Choroid plexus epithelial cell (primary cell): Measurements from ENCODE around the gene ZNF239.

Experiments
- DNase-seq: peaks from one replicate; pipeline ENCODE4 v3.0.0-alpha.2; 2010; ENCODE audit warnings: low read depth
- H3K4me3 ChIP-seq: 2 replicates; pipeline ENCODE4 v1.5.1; 2011; ENCODE audit warnings: low read depth, mild to moderate bottlenecking, control low read depth, low read length, moderate library complexity
- TF ChIP-seq, protein P1 (sequence below): conservative IDR thresholded peaks from 2 replicates; pipeline ENCODE4 v1.5.1; 2011; ENCODE audit warnings: low read depth, mild to moderate bottlenecking, control low read depth, inconsistent platforms, low read length, moderate library complexity

The ZNF239 gene

DNA sequence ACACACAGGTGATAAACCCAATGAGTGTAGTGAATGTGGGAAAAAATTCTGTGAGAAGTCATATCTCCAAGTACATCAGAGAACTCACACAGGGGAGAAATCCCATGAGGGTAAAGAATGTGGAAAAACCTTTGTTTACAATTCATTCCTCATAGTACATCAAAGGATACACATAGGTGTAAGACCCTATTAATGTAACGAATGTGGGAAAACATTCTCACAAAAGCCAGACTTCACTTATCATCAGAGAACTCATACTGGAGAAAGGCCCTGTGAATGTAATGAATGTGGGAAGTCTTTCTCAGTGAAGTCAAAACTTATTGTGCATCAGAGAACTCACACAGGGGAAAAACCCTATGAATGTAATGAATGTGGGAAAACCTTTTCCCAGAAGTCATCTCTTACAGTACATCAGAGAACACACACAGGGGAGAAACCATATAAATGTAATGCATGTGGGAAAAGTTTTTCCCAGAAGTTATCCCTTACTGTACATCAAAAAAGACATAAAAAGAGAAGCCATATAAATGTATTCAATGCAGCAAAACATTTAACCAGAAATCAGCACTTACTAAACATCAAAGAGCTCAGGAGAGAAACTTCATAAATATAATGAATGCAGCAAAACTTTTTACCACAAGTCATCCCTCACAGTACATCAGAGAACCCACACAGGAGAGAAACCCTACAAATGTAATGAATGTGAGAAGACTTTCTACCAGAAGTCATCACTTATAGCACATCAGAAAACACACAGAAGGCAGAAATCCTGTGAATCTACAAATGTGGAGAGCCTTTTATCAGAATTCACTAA lies 49.8 kb downstream of the ZNF239 start:
- DNase-seq: no peak
- H3K4me3 ChIP-seq: no peak overlapping the region
- TF ChIP-seq, protein P1, sequence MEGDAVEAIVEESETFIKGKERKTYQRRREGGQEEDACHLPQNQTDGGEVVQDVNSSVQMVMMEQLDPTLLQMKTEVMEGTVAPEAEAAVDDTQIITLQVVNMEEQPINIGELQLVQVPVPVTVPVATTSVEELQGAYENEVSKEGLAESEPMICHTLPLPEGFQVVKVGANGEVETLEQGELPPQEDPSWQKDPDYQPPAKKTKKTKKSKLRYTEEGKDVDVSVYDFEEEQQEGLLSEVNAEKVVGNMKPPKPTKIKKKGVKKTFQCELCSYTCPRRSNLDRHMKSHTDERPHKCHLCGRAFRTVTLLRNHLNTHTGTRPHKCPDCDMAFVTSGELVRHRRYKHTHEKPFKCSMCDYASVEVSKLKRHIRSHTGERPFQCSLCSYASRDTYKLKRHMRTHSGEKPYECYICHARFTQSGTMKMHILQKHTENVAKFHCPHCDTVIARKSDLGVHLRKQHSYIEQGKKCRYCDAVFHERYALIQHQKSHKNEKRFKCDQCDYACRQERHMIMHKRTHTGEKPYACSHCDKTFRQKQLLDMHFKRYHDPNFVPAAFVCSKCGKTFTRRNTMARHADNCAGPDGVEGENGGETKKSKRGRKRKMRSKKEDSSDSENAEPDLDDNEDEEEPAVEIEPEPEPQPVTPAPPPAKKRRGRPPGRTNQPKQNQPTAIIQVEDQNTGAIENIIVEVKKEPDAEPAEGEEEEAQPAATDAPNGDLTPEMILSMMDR: no peak
